GM19395 (cell line): Measurements from ENCODE around the gene CFAP20DC.
"Not testable (repeated sequence)": the region's sequence is repeated elsewhere in the genome, so short reads cannot be mapped to it uniquely, and the experiment has no call there.

Experiments used
- ATAC-seq: cut with Tn5 transposase; IDR thresholded peaks from one replicate; pipeline ENCODE4 v1.9.1; 2021; ENCODE audit warnings: mild to moderate bottlenecking, moderate library complexity; ENCODE audit not compliant: unreplicated experiment

Gene CFAP20DC

DNA sequence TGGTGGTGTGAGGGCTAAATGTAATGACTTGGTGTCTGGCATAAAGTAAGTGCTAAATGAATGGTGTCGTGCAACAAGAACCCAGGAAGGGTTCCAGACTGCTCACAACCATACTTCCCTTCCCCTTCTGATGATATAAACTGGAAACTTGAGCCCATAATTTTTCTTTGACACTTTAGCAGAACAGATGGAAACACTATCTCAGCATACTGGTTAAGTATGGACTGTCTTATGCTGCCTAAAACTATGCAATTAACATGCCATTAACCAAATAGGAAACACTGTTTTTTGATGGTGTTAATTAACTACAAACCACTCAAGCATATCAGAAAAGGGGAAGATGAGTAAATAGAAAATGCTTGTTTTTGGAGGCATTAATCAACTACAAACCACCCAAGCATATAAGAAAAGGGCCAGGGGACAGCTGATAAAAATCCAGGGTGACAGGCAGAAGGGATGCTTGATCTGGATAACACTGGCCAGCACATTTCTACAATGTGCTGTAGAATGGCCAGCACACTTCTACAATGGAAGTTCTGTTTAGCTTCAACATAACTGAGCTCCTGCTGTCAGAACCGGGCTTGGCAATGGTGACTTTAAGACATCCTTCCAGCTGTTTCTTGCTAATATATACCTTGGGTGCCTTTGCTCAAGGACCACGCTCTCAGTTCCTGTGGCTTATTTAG, 297.8 kb downstream of the CFAP20DC start:
- ATAC-seq: no peak

DNA sequence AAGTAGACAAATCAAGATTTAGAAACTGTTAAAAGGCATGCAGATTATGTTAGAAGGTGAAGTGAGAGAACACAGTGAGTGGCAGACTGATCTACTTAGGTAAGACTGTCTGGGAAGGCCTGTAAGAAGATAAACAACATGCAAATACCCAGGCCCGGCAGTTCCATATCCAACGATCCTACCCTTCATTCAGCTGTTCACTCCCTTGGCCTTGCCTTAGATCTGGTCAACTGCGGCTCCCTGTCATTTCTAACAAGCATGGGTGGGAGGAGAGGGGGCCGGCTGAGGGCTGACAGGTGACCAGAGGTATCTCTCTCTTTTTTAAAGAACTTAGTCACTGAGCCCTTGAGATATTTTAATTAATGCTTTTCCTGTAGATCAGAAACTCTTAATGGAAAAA, 298.6 kb downstream of the CFAP20DC start:
- ATAC-seq: no peak

DNA sequence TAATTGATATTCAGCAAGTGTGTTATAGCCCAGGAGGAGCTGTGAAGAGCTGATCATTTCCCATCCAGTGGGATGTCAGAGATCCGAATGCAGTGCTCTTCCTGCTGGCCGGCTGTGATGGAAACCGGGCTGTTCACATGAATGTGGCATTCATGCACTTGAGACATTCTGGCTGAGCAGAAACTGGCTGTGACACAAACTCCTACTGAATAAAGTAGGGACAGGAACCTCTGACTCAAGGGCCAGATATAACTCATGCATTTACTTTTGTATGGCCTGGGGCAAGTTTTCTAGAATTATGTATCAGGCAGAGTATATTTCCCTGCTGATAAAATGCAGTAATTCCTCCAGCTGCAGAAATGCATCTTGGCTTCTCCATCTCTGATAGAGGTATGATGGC, 299.9 kb downstream of the CFAP20DC start:
- no peak for ATAC-seq

DNA sequence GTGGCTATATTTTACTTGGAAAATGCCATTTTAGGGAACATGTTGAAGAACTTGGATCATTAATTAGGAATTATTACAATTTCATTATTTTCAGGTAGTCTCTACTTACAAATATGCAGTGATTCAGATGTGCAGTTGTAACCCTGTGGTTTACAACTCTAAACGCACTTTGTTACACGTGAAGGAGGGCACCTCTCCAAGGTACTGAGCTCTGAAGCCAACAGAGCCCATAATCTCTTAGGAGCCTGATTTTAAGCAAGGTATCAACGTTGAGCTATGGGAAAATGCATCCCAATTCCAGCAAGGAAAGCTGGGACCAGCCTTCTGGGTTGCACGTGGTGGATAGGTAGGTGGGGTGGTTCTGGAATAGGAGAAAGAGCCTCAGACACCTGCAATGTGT, 301.8 kb downstream of the CFAP20DC start:
- ATAC-seq: no peak

DNA sequence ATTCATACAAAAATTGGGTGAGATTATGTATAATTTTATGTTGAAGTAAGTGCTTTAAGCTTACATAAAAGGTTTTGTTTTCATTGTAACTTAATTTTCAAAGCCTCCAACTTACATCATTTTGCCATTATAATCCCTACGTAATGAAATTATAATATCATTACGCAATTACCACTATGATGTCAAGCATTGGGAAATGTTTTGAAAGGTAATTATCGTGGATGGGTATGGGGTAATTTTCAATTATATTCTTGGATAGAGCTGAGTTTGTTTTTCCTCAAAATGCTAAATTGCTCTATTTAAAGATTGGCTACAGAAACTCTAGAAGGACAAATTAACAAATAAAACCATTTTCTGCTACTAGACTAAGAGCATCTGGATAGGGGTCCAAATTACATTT, 303.1 kb downstream of the CFAP20DC start:
- no peak for ATAC-seq

DNA sequence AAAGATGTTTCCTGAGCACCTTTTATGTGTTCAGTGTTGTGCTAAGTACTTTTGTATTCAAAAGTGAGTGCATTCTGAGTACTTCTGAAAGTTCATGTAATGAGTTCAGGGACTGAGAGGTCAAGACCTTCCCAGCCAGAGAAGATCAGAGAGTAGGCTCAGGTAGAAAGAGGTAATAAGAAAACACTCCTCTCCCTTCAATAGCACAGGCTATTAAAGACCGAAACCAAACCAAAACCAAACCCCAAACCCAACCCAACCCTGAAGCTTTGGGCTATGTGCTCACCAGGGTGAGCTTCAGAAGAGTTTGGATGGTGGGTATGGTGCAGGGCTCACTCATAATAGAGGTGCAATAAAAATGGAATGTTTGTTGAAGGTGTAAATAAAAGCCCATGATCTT, 306.5 kb downstream of the CFAP20DC start:
- no peak for ATAC-seq

DNA sequence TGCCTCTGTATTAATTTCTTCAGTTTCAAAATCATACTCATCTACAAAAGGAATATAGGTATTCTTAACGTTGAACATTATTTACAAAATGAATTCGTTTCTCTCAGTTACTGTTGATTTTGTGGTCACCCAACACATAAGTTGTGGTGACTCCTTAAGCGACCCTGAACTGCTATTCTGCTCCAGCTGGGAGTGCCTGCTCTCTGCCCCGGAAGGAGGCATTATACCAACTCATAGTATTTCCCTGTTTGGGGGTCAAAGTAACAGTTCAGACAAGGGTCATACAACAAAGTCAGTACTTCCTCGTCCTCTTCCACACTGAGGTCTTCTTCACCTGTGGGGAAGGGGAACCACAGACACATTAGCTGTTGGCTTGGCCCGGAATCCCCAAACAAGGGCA, 307.6 kb downstream of the CFAP20DC start:
- ATAC-seq: no peak

DNA sequence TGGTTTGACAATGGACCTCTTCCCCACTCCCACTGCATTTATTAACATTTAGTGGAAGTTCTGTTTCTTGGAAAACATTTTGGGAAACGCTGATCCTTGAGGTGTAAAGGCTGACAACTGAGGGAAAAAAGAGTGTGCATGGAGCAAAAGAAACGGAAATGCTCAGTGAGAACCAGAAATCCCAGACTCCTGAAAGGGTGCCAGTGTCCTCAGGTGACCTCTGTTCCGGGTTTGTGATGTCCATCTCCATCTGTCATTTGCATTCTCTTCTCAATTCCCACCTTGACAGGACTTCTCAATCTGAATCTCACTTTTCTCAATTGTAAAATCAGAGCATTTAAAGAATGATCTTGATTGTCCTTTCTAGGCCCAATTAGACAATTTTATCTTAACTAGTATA, 312.2 kb downstream of the CFAP20DC start:
- no peak for ATAC-seq

DNA sequence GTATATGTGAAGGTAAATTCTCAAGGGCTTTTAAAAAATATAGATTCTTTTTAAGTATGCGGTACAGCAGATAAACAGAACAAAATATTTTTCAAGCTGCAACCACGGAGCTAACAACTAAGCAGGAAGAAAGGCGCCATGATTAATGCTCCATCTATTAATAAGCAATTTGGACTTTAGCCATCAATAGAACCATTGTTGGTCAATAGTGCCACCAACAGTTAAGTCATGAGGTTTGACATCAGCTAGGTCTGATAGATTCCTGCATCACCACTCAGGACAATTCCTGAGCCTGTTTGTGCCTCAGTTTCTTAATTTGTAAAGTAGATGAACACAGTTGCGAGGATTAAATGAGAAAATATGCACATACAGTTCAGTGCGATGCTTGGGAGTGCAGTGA, 318.2 kb downstream of the CFAP20DC start:
- no peak for ATAC-seq

DNA sequence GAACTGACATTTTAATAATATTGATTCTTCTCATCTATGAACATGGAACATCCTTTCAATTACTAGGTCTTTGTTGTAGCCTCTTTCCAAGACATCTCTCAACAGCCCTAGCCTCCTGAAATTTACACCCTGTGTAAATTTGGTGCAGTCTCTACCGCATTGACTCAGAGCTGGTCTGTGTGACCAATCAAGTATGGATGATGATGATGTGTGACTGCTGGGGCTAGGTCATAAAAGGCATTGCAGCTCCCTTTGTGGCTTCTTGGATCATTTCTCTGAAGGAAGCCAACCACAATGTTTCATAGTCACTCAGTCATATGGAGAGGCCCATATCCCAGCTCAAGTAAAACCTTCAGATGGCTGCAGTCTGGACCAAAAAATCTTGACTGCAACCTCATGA, 321.1 kb downstream of the CFAP20DC start:
- no peak for ATAC-seq

DNA sequence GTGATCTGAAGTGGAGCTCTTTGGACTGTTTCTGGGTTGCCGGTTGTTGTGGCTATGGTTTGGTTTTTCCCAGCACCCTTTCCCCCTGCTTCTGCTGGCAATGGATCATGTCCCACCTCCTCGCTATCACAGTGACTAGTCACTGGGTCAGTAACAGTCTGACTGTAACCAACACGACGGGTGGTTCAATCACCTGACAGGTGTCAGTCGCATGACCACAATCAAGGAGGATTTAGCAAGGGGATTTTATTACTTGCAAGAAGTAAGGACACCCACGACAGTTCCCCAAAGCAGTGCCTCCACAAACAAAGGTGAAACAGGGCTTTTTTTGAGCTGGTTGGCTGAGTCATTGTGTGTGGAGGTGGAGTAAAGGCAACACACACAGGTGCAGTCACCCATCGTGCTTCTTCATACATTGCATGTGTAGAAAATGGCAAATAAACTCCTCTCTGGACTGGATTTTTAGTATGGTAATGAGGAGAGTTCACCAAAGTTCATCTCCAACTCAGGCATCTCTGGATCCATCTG, 324.4 kb downstream of the CFAP20DC start:
- no peak for ATAC-seq

DNA sequence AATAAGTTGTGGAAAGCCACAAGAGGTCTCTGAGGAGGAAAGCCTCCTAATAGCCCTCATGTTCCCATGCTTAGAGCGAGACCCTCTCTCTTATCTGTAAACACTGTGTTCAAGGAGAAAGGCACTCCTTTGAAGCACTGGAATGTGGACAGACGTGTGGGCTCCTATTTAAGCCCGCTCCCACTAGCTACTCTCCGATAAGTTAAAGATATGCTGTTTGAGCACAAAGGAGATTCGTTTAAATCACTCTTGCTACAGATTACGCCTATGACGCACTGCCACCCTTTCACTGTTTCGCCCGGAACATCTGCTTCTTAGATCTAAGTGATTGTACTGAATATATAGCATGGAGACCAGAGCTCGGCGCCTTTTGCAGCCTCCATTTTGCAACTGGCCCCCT, 325.5 kb downstream of the CFAP20DC start:
- ATAC-seq: no peak

DNA sequence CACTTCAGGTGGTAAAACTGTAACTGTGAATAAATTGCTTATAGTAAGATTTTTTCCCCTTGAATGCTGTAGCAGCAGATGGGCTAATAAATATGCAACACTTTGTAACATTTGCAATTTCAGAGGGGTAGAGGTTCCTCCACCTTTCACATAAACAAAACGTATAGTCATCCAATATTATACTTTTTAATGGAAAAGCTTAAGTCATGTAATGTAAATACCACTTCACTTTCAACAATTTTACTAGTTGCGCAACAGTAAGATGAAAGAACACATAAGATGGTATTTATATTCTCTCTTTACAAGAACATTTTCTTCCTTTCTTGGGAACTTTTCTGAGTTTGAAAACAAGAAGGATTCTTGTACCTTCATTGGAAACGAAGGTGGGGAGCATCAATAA, 326.7 kb downstream of the CFAP20DC start:
- no peak for ATAC-seq

DNA sequence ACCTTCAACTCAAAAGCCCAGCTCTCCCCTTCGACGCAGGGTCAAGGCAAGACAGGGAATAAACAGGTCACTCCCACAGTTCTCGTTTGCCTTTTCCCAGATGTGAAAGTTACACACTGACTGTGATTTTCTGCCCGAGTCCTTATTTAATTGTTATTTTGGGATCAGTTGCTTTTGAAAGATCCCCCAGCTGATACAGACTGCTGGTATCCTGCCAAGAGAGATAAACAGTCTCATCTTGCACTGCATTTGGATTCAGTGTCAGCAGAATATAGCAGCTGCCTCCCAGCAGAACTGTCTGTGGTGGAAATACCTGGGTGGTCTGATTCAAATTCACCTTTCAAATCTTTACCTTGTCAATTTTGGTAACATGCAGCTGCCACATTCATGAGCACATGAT, 327.3 kb downstream of the CFAP20DC start:
- ATAC-seq: no peak

DNA sequence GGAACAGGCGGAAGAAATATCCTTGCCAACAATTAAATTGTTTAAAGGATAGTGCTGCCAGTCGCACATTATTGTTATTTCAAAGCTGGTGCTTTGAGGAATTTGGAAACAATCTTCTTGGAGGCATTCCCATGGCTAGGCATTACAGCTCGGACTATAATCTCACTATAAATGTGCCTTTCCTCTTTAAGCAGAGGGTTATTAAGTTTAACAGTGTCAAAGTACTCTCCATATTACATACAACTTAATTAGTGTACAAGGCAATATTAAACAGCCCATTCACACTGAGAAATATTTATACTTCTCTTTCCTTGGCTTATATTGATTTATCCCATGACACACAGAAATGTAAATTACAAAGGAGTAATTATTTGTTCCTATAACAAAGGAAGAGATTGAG, 329.3 kb downstream of the CFAP20DC start:
- ATAC-seq: no peak

DNA sequence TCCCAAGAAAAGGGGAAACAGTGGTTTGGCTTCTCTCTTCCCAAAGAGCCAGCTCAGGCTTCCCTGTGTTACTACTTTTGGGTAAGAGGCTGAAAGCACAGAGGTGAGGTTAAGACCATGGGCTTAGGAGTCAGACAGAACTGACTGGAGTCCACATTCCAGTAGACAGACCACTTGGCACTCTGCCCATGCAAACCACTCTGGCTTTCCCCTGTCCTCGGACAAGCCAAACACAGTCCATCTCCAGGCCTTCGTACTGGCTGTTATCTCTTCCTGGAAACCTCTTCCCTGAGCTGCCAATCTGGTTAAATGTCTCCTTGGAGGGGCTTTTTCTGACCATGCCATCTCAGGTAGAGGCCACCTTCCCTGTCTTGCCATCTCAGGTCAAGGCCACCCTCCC, 330.1 kb downstream of the CFAP20DC start:
- no peak for ATAC-seq

DNA sequence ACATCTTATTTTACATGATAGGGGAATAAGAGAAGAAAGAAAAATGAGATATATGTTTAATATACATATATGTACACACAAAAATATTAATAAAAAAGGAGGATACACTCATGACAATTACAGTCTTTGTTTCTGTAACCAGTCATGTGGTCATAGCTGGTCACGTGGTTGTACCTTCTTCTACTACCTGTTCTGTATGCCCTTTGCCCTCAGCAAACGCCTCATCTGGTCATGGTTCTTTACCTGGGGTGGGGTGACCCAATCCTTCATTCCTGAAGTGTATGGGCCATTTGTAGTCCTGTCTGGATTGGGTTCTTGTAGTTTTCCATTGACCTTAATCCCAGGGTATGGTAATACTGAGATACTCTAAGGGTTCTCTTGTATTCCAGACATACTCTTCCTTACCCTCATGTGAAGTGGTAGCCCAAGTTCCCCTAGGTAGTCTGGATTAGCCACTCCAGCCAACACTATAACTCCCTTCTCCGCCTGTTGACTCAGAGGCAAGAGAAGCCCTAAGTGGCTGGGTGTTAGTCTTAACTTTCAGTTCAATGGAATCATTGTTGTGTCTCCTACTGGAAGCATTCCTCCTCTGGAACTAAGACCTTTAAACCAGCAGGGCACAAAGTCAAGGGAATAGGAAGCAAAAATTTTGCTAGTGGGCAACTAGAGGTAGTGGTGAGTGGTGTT, 336.0 kb downstream of the CFAP20DC start:
- ATAC-seq: no peak

DNA sequence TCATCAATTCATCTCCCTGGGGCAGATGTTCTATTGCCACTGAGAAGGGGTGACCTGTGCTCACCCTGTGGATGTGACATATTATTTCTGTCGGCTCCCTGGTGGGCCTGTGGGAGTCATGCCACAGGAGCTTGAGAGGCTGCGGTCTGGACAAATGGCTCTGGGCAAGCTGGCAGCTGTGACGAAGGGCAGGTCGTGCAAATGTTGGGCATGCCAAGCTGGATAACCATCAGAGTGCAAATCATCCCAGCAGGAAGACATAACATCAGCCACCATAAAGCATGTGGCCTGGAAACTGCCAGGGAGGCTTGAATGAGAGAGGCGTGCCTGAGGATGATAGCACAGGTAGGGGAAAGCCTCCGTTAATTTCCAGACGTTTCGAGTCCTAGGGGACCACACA, 338.0 kb downstream of the CFAP20DC start:
- ATAC-seq: no peak

DNA sequence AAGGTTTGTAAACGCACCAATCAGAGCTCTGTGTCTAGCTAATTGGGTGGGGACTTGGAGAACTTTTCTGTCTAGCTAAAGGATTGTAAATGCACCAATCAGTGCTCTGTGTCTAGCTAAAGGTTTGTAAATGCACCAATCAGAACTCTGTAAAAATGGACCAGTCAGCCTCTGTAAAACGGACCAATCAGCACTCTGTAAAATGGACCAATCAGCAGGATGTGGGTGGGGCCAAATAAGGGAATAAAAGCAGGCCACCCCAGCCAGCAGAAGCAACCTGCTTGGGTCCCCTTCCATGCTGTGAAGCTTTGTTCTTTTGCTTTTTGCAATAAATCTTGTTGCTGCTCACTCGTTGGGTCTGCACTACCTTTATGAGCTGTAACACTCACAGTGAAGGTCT, 340.8 kb downstream of the CFAP20DC start:
- not testable (repeated sequence) for ATAC-seq

DNA sequence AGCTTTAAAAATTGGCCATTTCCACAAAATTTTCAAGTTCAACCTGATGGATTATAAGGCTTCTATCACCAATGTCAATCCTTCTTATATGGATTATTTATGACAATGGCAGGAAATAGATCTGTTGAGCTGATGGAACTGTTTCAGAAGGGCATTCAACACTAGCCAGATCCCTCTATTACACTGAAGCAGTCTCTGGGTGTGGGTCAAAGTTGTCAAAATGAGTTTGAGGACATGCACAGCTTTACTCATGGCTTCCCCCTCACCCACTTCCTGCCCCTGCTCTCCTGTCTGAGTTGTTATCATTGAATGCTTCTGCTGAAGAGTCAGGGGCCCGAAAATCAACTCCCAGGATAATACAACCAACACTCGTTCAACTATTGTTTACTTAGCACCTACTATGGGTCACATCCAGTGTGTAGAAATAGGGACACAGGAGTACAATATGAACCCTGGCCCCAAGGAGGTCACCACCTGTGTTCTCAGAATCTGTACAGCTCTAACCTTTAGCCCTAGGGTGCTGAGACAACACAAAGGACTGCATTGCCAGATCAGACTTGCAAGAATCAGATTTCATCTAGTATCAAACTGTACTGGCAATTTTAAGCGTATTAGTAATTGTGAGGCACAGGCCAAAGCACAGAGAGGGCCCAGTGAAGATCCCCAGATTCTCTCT, 341.6 kb downstream of the CFAP20DC start:
- no peak for ATAC-seq

DNA sequence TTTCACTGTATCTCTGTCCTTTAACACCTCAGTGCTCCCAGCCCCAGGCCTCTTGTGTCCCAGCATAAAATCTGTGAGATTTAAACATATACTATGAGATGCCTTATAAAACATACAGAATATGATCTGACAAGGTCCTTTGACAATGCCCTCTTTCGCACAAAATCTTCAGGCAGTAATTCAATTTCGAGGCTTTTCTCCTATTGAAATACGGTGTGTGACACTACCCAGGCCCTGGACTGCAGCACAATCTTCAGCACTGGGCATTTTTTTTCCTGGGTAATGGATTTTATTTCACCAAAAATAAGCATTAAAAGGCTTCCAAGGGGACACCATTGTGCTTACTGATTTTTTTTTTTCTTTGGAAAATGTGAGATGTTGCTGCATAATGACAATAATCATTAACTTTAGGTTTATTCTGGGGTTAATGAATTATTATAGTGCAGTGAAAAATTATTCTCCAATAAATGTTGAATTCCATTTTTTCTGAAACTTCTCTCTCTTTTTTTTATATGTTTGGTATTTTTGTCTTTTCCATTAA, 342.4 kb downstream of the CFAP20DC start:
- no peak for ATAC-seq
